MG63 (cell line): Measurements from ENCODE around the gene CDH23. TPM values are rescaled to one million over a fixed set of nuclear protein-coding genes. Genes with fewer than 3 reads are reported as not detected.

Experiments
- DNase-seq: peaks from one replicate; pipeline ENCODE4 v3.0.0-alpha.2; 2020
- H3K27me3 ChIP-seq: fragments of 250-450 bp; sonication (Bioruptor Pico); 2 replicates; pipeline ENCODE4 v1.5.1; 2020; ENCODE audit warnings: mild to moderate bottlenecking, moderate library complexity
- H3K36me3 ChIP-seq: fragments of 250-450 bp; sonication (Bioruptor Pico); 2 replicates; pipeline ENCODE4 v1.5.1; 2020; ENCODE audit warnings: mild to moderate bottlenecking, moderate library complexity
- H3K4me3 ChIP-seq: fragments of 250-450 bp; sonication (Bioruptor Pico); 2 replicates; pipeline ENCODE4 v1.5.1; 2020; ENCODE audit warnings: mild to moderate bottlenecking, moderate library complexity
- H3K9me3 ChIP-seq: fragments of 250-450 bp; sonication (Bioruptor Pico); 2 replicates; pipeline ENCODE4 v1.5.1; 2020; ENCODE audit warnings: mild to moderate bottlenecking, moderate library complexity
- total RNA-seq: library from RNA; depleted of rRNA; stranded (reverse); fragments of >200 nt; shearing (Covaris generic); gene quantifications from 2 replicates; pipeline ENCODE4 v1.2.3, GENCODE V29; 2014; ENCODE audit warnings: low replicate concordance

Gene CDH23
- total RNA-seq, 1 experiment from 2014 or later: 0.07 TPM

GRCh38 chr10:71517298-71518169 lies 120.8 kb downstream of the CDH23 start:
- no peak for DNase-seq
- no peaks in the 10 kb centered on the region for H3K27me3 ChIP-seq
- H3K9me3 ChIP-seq: no peaks in the 10 kb centered on the region

GRCh38 chr10:71520042-71520441 lies 123.3 kb downstream of the CDH23 start:
- Histone ChIP-seq H3K27me3 (no peaks in the 10 kb centered on the region; the same call in 1 of the 2 replicates), H3K4me3 (no peak overlapping the region), H3K36me3 (no peaks in the 10 kb centered on the region), H3K9me3 (no peaks in the 10 kb centered on the region)
- no peak for DNase-seq

More at GRCh38 chr10:71517298-71518169, 120.8 kb downstream of the CDH23 start:
- H3K4me3 ChIP-seq: no peak overlapping the region
- H3K36me3 ChIP-seq: no peaks in the 10 kb centered on the region

- Histone ChIP-seq H3K36me3 (no peaks in the 10 kb centered on the region), H3K9me3 (no peaks in the 10 kb centered on the region), H3K27me3 (no peaks in the 10 kb centered on the region; the same call in 1 of the 2 replicates), H3K4me3 (no peak overlapping the region)
- DNase-seq: no peak
These were observed 125.1 kb downstream of the CDH23 start for GRCh38 chr10:71521504-71522441.

- no peaks in the 10 kb centered on the region for H3K9me3 ChIP-seq
- H3K27me3 ChIP-seq: no peaks in the 10 kb centered on the region; the same call in 1 of the 2 replicates
- no peak overlapping the region for H3K4me3 ChIP-seq
- no peak for DNase-seq
- no peaks in the 10 kb centered on the region for H3K36me3 ChIP-seq
These were observed 125.9 kb downstream of the CDH23 start for GRCh38 chr10:71522442-71523144.

GRCh38 chr10:71523756-71524155 lies 127.0 kb downstream of the CDH23 start:
- H3K27me3 ChIP-seq: no peaks in the 10 kb centered on the region; the same call in 1 of the 2 replicates
- no peaks in the 10 kb centered on the region for H3K9me3 ChIP-seq
- H3K36me3 ChIP-seq: no peaks in the 10 kb centered on the region
- DNase-seq: no peak
- H3K4me3 ChIP-seq: no peak overlapping the region

- no peak overlapping the region for H3K4me3 ChIP-seq
- H3K9me3 ChIP-seq: no peaks in the 10 kb centered on the region
- DNase-seq: no peak
These were observed 128.4 kb downstream of the CDH23 start for GRCh38 chr10:71525092-71525491.

GRCh38 chr10:71525721-71526120 lies 129.0 kb downstream of the CDH23 start:
- no peaks in the 10 kb centered on the region for H3K36me3 ChIP-seq
- DNase-seq: no peak
- H3K27me3 ChIP-seq: no peaks in the 10 kb centered on the region; the same call in 1 of the 2 replicates
- H3K9me3 ChIP-seq: no peaks in the 10 kb centered on the region
- no peak overlapping the region for H3K4me3 ChIP-seq

More at GRCh38 chr10:71525092-71525491, 128.4 kb downstream of the CDH23 start:
- H3K27me3 ChIP-seq: no peaks in the 10 kb centered on the region; the same call in 1 of the 2 replicates
- H3K36me3 ChIP-seq: no peaks in the 10 kb centered on the region

GRCh38 chr10:71526653-71527052 lies 129.9 kb downstream of the CDH23 start:
- DNase-seq: no peak
- no peaks in the 10 kb centered on the region for H3K9me3 ChIP-seq
- H3K36me3 ChIP-seq: no peaks in the 10 kb centered on the region
- no peak overlapping the region for H3K4me3 ChIP-seq
- no peaks in the 10 kb centered on the region; the same call in 1 of the 2 replicates for H3K27me3 ChIP-seq

GRCh38 chr10:71527135-71527534 lies 130.4 kb downstream of the CDH23 start:
- no peak for DNase-seq
- Histone ChIP-seq H3K27me3 (no peaks in the 10 kb centered on the region; the same call in 1 of the 2 replicates), H3K9me3 (no peaks in the 10 kb centered on the region), H3K4me3 (no peak overlapping the region), H3K36me3 (no peaks in the 10 kb centered on the region)

GRCh38 chr10:71528371-71529206 lies 131.9 kb downstream of the CDH23 start:
- DNase-seq: no peak
- H3K36me3 ChIP-seq: no peaks in the 10 kb centered on the region
- H3K9me3 ChIP-seq: no peaks in the 10 kb centered on the region
- H3K4me3 ChIP-seq: no peak overlapping the region
- no peaks in the 10 kb centered on the region for H3K27me3 ChIP-seq

GRCh38 chr10:71529207-71529827 lies 132.6 kb downstream of the CDH23 start:
- H3K9me3 ChIP-seq: no peaks in the 10 kb centered on the region
- H3K36me3 ChIP-seq: no peaks in the 10 kb centered on the region
- H3K27me3 ChIP-seq: no peaks in the 10 kb centered on the region
- no peak for DNase-seq
- H3K4me3 ChIP-seq: no peak overlapping the region

- no peak for DNase-seq
- Histone ChIP-seq H3K9me3 (no peaks in the 10 kb centered on the region), H3K4me3 (no peak overlapping the region), H3K36me3 (no peaks in the 10 kb centered on the region), H3K27me3 (no peaks in the 10 kb centered on the region)
These were observed 134.1 kb downstream of the CDH23 start for GRCh38 chr10:71530781-71531180.

- Histone ChIP-seq H3K9me3 (no peaks in the 10 kb centered on the region), H3K27me3 (no peaks in the 10 kb centered on the region), H3K4me3 (no peak overlapping the region), H3K36me3 (no peaks in the 10 kb centered on the region)
- no peak for DNase-seq
These were observed 135.0 kb downstream of the CDH23 start for GRCh38 chr10:71531485-71532446.

- H3K9me3 ChIP-seq: no peaks in the 10 kb centered on the region
- no peaks in the 10 kb centered on the region for H3K36me3 ChIP-seq
- no peak for DNase-seq
- H3K27me3 ChIP-seq: no peaks in the 10 kb centered on the region
- H3K4me3 ChIP-seq: no peak overlapping the region
These were observed 136.2 kb downstream of the CDH23 start for GRCh38 chr10:71532878-71533277.
